Osteoblast (primary cell): ENCODE results near the gene SEMA5B. TPM values are rescaled to one million over a fixed set of nuclear protein-coding genes. Genes with fewer than 3 reads are reported as not detected.

Experiments
- DNase-seq: peaks from one replicate; pipeline ENCODE4 v3.0.0; 2011; ENCODE audit warnings: low spot score, mixed read lengths; ENCODE audit not compliant: insufficient read length; ENCODE audit errors: missing footprints
- H2AFZ ChIP-seq: 2 replicates; pipeline ENCODE4 v1.6.0; 2011; ENCODE audit warnings: mild to moderate bottlenecking, low read length
- H3K27ac ChIP-seq: 2 replicates; pipeline ENCODE4 v1.5.1; 2011; ENCODE audit warnings: mild to moderate bottlenecking, low read depth, low read length, moderate library complexity
- H3K27me3 ChIP-seq: 2 replicates; pipeline ENCODE4 v1.6.0; 2012; ENCODE audit warnings: mild to moderate bottlenecking, control low read depth, inconsistent platforms, low read length, moderate library complexity; ENCODE audit not compliant: insufficient read depth
- H3K36me3 ChIP-seq: 2 replicates; pipeline ENCODE4 v1.5.1; 2011; ENCODE audit warnings: mild to moderate bottlenecking, low read length, control low read depth, moderate library complexity; ENCODE audit not compliant: insufficient read depth
- H3K4me1 ChIP-seq: 2 replicates; pipeline ENCODE4 v1.5.1; 2011; ENCODE audit warnings: mild to moderate bottlenecking, low read length, control low read depth, moderate library complexity; ENCODE audit not compliant: insufficient read depth
- H3K4me2 ChIP-seq: 2 replicates; pipeline ENCODE4 v1.6.0; 2011; ENCODE audit warnings: mild to moderate bottlenecking, low read length; ENCODE audit not compliant: insufficient read depth
- H3K4me3 ChIP-seq: fragments of 200-600 bp; sonication (generic); 3 replicates; pipeline ENCODE4 v1.5.1; 2012; ENCODE audit warnings: mild to moderate bottlenecking, low read length, inconsistent platforms; ENCODE audit not compliant: insufficient read depth
- H3K79me2 ChIP-seq: 2 replicates; pipeline ENCODE4 v1.6.0; 2012; ENCODE audit warnings: mild to moderate bottlenecking, low read length, control low read depth, inconsistent platforms; ENCODE audit not compliant: insufficient read depth
- H3K9me3 ChIP-seq: 2 replicates; pipeline ENCODE4 v1.5.1; 2011; ENCODE audit warnings: low read depth, low read length, control low read depth
- H4K20me1 ChIP-seq: 2 replicates; pipeline ENCODE4 v1.6.0; 2012; ENCODE audit warnings: mild to moderate bottlenecking, low read length, control low read depth; ENCODE audit not compliant: insufficient read depth
- total RNA-seq: library from RNA; depleted of rRNA; stranded (reverse); fragments of >200 nt; gene quantifications from 2 replicates; pipeline ENCODE4 v1.2.3, GENCODE V29; 2012
- TF ChIP-seq, protein P1 (sequence below): IDR thresholded peaks from 2 replicates; pipeline ENCODE4 v1.5.1; 2011; ENCODE audit warnings: mild to moderate bottlenecking, low read depth, low read length, moderate library complexity; ENCODE audit errors: extremely low read depth

The SEMA5B gene
- total RNA-seq, 1 donor, result not detected

DNA sequence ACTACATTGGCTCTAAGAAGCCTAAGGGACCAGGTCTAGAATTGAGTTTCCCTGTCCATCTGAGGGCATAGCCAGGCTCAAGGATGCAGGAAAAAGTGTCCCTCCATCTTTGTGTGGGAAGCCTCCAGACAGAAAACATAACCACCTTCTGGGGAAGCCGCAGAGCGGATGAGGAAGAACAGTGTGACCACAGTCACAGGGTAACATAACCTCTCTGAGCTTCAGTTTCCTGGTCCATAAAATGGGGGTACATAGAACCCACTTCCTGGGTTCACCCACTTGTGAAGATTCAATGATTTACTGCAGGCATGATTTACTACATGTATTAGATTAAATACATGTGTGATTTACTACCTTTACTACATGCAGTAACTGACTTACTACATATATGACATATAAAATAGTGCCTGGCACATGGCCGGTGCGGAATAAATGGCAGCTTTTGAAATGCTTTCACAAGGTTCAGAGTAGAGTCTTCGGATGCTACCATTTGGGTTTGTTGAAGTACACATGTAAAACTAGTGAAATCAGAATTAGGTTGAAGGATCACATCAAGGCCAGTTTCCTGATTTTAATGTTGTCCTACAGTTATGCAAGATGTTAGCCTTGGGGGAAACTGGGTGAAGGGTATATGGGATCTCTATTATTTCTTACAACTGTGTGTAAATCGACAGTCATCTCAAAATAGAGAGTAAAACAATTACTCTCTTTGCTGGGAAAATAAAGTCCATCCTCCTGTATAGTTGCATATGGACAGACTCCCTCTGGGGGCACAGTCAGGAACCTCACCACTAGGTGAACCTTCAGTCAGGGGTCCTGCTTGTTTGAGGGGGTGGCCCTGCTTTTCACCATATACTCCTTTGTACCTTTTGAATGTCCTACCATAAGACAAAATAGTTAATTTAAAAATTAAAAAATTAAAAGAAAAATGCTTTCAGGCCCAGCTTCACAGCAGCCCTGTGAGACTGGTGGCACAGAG lies 86.0 kb downstream of the SEMA5B start:
- no peaks in the 10 kb centered on the region for H3K9me3 ChIP-seq
- no peak overlapping the region for H3K4me3 ChIP-seq
- no peak overlapping the region for H2AFZ ChIP-seq
- H3K4me2 ChIP-seq, result no peak overlapping the region
- H3K27ac ChIP-seq, result no peak overlapping the region
- H3K4me1 ChIP-seq, result peaks cover 9% of the 10 kb centered on the region
- TF ChIP-seq, protein P1, sequence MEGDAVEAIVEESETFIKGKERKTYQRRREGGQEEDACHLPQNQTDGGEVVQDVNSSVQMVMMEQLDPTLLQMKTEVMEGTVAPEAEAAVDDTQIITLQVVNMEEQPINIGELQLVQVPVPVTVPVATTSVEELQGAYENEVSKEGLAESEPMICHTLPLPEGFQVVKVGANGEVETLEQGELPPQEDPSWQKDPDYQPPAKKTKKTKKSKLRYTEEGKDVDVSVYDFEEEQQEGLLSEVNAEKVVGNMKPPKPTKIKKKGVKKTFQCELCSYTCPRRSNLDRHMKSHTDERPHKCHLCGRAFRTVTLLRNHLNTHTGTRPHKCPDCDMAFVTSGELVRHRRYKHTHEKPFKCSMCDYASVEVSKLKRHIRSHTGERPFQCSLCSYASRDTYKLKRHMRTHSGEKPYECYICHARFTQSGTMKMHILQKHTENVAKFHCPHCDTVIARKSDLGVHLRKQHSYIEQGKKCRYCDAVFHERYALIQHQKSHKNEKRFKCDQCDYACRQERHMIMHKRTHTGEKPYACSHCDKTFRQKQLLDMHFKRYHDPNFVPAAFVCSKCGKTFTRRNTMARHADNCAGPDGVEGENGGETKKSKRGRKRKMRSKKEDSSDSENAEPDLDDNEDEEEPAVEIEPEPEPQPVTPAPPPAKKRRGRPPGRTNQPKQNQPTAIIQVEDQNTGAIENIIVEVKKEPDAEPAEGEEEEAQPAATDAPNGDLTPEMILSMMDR, result peak; percentile 52
- H3K36me3 ChIP-seq, result no peaks in the 10 kb centered on the region
- peak; percentile 77 for DNase-seq
- H3K27me3 ChIP-seq, result peaks cover 27% of the 10 kb centered on the region
- no peaks in the 10 kb centered on the region for H3K79me2 ChIP-seq
- no peaks in the 10 kb centered on the region for H4K20me1 ChIP-seq

DNA sequence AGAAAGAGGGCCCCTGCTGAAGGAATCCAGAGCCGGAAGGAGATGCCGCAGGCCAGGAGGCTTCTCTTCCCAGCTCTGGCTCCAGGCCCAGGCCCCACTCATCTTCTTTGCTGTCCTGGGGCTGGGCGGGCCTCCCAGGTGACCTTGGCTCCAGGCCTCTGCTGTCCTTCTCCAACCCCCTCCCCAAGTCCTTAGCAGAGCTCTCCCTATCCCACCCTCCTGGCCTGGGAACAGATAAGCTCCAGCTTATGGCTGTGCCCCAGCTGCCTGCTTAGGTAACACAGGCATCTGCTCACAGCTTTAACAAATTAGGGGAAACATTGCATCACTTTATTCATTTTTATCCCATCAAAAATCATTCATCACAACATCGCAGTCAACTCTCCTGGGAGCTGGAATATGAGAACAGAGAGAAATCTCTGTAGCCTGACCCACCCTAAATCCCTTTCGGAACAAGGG lies 86.9 kb downstream of the SEMA5B start:
- TF ChIP-seq, protein P1, result no peak
- Histone ChIP-seq H4K20me1 (no peaks in the 10 kb centered on the region), H3K79me2 (no peaks in the 10 kb centered on the region), H3K27me3 (peaks cover 26% of the 10 kb centered on the region), H3K9me3 (no peaks in the 10 kb centered on the region), H3K4me1 (peaks cover 9% of the 10 kb centered on the region), H3K4me3 (no peak overlapping the region), H3K36me3 (no peaks in the 10 kb centered on the region), H2AFZ (no peak overlapping the region), H3K27ac (no peak overlapping the region), H3K4me2 (no peak overlapping the region)
- DNase-seq, result peak; percentile 18

DNA sequence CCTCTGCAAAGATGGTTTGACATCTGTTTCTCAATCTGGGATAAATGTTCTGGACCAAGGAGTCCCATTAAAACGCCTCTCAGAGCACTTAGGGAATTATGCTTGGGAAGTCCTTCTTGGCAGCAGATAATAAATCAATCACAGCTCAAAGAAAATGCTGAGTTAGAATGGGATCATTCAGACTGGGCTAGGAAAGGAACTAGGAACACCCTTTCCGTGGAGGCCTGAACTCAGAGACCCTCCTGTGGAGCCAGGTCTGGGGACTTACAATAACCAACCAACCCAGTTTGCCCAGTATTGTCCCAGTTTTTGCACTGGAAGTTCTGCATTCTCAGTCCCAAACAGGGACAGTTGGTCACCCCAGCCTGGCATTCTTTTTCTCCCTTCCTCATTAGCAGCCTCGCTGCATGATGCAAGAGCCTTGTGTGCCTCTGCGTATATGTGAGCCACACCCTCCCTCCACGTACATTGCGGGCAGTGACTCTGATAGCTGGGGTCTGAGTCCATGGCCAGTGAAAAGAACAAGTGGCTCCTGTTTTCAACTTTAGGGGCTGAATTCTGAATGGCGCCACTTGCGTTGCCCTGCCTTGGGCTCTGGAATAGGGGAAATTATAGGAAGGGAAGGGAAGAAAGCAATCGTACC lies 88.7 kb downstream of the SEMA5B start:
- TF ChIP-seq, protein P1, result no peak
- H3K4me1 ChIP-seq, result no peaks in the 10 kb centered on the region
- no peaks in the 10 kb centered on the region for H4K20me1 ChIP-seq
- no peak overlapping the region for H2AFZ ChIP-seq
- no peak overlapping the region for H3K4me3 ChIP-seq
- H3K36me3 ChIP-seq, result no peaks in the 10 kb centered on the region
- H3K9me3 ChIP-seq, result no peaks in the 10 kb centered on the region
- no peaks in the 10 kb centered on the region for H3K79me2 ChIP-seq
- H3K4me2 ChIP-seq, result no peak overlapping the region
- DNase-seq, result no peak
- H3K27me3 ChIP-seq, result peaks cover 30% of the 10 kb centered on the region
- H3K27ac ChIP-seq, result no peak overlapping the region

DNA sequence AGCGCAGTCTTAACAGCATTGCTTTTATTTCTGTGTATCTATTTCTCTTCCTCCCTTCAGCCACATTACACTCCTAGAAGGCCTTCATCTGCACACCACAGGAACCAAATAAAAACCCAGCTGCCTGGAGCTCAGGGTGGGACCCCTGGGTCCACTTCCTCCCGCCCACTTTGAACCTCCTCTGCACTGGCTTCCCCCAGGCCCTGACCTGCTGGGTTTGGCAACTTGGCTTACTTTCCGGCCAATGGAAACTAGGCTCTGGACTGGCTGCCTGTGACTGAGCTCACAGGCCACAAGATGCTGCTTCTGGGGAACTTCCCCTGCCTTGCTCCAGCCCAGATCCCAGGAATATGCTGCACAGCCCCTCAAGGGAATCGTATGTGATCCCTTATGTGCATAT lies 89.8 kb downstream of the SEMA5B start:
- DNase-seq, result peak; percentile 5
- H3K27ac ChIP-seq, result no peak overlapping the region
- H3K9me3 ChIP-seq, result no peaks in the 10 kb centered on the region
- no peaks in the 10 kb centered on the region for H3K4me1 ChIP-seq
- TF ChIP-seq, protein P1, result no peak
- H3K4me2 ChIP-seq, result no peak overlapping the region
- no peak overlapping the region for H3K4me3 ChIP-seq
- no peaks in the 10 kb centered on the region for H4K20me1 ChIP-seq
- H3K79me2 ChIP-seq, result no peaks in the 10 kb centered on the region
- peaks cover 33% of the 10 kb centered on the region for H3K27me3 ChIP-seq
- no peaks in the 10 kb centered on the region for H3K36me3 ChIP-seq
- H2AFZ ChIP-seq, result no peak overlapping the region
